DND-41 (cell line): ENCODE data around the gene CLDN6.

Source experiments
- ATAC-seq: fragments of 200-7000 bp; cut with Tn5 transposase; 3 replicates; pipeline ENCODE4 v1.9.1; 2021; ENCODE audit warnings: low read depth; ENCODE audit not compliant: insufficient read depth
- DNase-seq: peaks from one replicate; pipeline ENCODE4 v3.0.0-alpha.2; 2020
- H2AFZ ChIP-seq: 2 replicates; pipeline ENCODE4 v1.6.0; 2012; ENCODE audit warnings: low read depth, low read length
- H3K27ac ChIP-seq: 2 replicates; pipeline ENCODE4 v1.5.1; 2012; ENCODE audit warnings: low read length, inconsistent platforms
- H3K27me3 ChIP-seq: fragments of 200-600 bp; sonication (generic); 2 replicates; pipeline ENCODE4 v1.6.0; 2012; ENCODE audit warnings: low read length, mild to moderate bottlenecking, inconsistent platforms; ENCODE audit not compliant: insufficient read depth, poor library complexity
- H3K36me3 ChIP-seq: 2 replicates; pipeline ENCODE4 v1.5.1; 2012; ENCODE audit warnings: low read length, inconsistent platforms; ENCODE audit not compliant: insufficient read depth
- H3K4me1 ChIP-seq: 2 replicates; pipeline ENCODE4 v1.5.1; 2012; ENCODE audit warnings: mild to moderate bottlenecking, low read length; ENCODE audit not compliant: insufficient read depth
- H3K4me2 ChIP-seq: 2 replicates; pipeline ENCODE4 v1.6.0; 2012; ENCODE audit warnings: mild to moderate bottlenecking, moderate library complexity, low read length, inconsistent platforms; ENCODE audit not compliant: insufficient read depth
- H3K4me3 ChIP-seq, 2 experiments: fragments of 200-600 bp in 1 of 2; shearing (Covaris generic) in 1 of 2; 2 replicates each; pipeline ENCODE4 v1.5.1; 2012 to 2016; ENCODE audit warnings: inconsistent platforms in 2 of 2, low read length in 2 of 2, mild to moderate bottlenecking in 2 of 2, low read depth in 1 of 2, moderate library complexity in 1 of 2
- H3K79me2 ChIP-seq: 2 replicates; pipeline ENCODE4 v1.6.0; 2012; ENCODE audit warnings: low read length, inconsistent platforms; ENCODE audit not compliant: insufficient read depth
- H3K9ac ChIP-seq: 2 replicates; pipeline ENCODE4 v1.6.0; 2012; ENCODE audit warnings: low read depth, mild to moderate bottlenecking, inconsistent platforms, low read length, moderate library complexity
- H3K9me3 ChIP-seq: 2 replicates; pipeline ENCODE4 v1.5.1; 2012; ENCODE audit warnings: low read length, moderate library complexity, mild to moderate bottlenecking, inconsistent platforms; ENCODE audit not compliant: insufficient read depth, severe bottlenecking
- H4K20me1 ChIP-seq: 2 replicates; pipeline ENCODE4 v1.6.0; 2012; ENCODE audit warnings: low read length; ENCODE audit not compliant: insufficient read depth
- CTCF ChIP-seq: IDR thresholded peaks from 2 replicates; pipeline ENCODE4 v1.5.1; 2012; ENCODE audit warnings: borderline replicate concordance, low read length, moderate library complexity, mild to moderate bottlenecking; ENCODE audit not compliant: poor library complexity, severe bottlenecking; ENCODE audit errors: extremely low read depth
- EZH2 ChIP-seq: IDR thresholded peaks from 3 replicates; pipeline ENCODE4 v1.6.1; 2012; ENCODE audit warnings: borderline replicate concordance, low read depth, mild to moderate bottlenecking, moderate library complexity, low read length, inconsistent platforms; ENCODE audit not compliant: severe bottlenecking

The CLDN6 gene

GRCh38 chr16:2979669-2980226 lies 38.2 kb downstream of the CLDN6 start:
- ATAC-seq (peak; percentile 46), DNase-seq (peak; percentile 70)
- Histone ChIP-seq H4K20me1 (peaks cover 40% of the 10 kb centered on the region), H3K4me1 (peaks cover 67% of the 10 kb centered on the region), H3K9me3 (no peaks in the 10 kb centered on the region), H2AFZ (peak overlapping the region; percentile 83), H3K4me2 (peak overlapping the region; percentile 84), H3K27me3 (no peaks in the 10 kb centered on the region), H3K27ac (peak overlapping the region; percentile 100), H3K79me2 (peaks cover 63% of the 10 kb centered on the region), H3K36me3 (peaks cover 47% of the 10 kb centered on the region), H3K4me3 (peak overlapping the region; percentile 77 to 82), H3K9ac (peak overlapping the region; percentile 100)
- TF ChIP-seq CTCF: no peak

GRCh38 chr16:2977440-2977839 lies 40.5 kb downstream of the CLDN6 start:
- Histone ChIP-seq H4K20me1 (peaks cover 62% of the 10 kb centered on the region), H3K4me3 (peak overlapping the region in 1 of 2 experiments; percentile 35; a peak in 1 of 4 replicates), H3K79me2 (peaks cover 72% of the 10 kb centered on the region), H3K4me1 (peaks cover 65% of the 10 kb centered on the region), H3K4me2 (peak overlapping the region; percentile 44), H3K36me3 (peaks cover 70% of the 10 kb centered on the region), H3K27ac (peak overlapping the region; percentile 3), H3K27me3 (no peaks in the 10 kb centered on the region), H3K9me3 (no peaks in the 10 kb centered on the region), H3K9ac (peak overlapping the region; percentile 28), H2AFZ (no peak overlapping the region)
- ATAC-seq: no peak
- TF ChIP-seq CTCF: no peak
- no peak for TF ChIP-seq EZH2
- DNase-seq: no peak

GRCh38 chr16:2976673-2977072 lies 41.3 kb downstream of the CLDN6 start:
- peaks cover 69% of the 10 kb centered on the region for H4K20me1 ChIP-seq

More at GRCh38 chr16:2976673-2977072, 41.3 kb downstream of the CLDN6 start:
- H3K27me3 ChIP-seq: no peaks in the 10 kb centered on the region
- ATAC-seq (no peak), DNase-seq (no peak)
- no peaks in the 10 kb centered on the region for H3K9me3 ChIP-seq
- H3K27ac ChIP-seq: no peak overlapping the region
- H3K9ac ChIP-seq: peak overlapping the region; percentile 9; the same call in 1 of the 2 replicates
- H3K4me2 ChIP-seq: peak overlapping the region; percentile 44; the same call in 1 of the 2 replicates
- peaks cover 78% of the 10 kb centered on the region for H3K36me3 ChIP-seq
- TF ChIP-seq EZH2 (no peak), CTCF (no peak)
- peaks cover 80% of the 10 kb centered on the region for H3K79me2 ChIP-seq
- no peak overlapping the region for H2AFZ ChIP-seq
- peaks cover 70% of the 10 kb centered on the region for H3K4me1 ChIP-seq
- H3K4me3 ChIP-seq: no peak overlapping the region
